ENCODE measurements around the gene MRPL46. TPM values are rescaled to one million over a fixed set of nuclear protein-coding genes. Genes with fewer than 3 reads are reported as not detected.

Gene MRPL46
- total RNA-seq, 1 donor from 2014 or later: 22.2 TPM

DNA sequence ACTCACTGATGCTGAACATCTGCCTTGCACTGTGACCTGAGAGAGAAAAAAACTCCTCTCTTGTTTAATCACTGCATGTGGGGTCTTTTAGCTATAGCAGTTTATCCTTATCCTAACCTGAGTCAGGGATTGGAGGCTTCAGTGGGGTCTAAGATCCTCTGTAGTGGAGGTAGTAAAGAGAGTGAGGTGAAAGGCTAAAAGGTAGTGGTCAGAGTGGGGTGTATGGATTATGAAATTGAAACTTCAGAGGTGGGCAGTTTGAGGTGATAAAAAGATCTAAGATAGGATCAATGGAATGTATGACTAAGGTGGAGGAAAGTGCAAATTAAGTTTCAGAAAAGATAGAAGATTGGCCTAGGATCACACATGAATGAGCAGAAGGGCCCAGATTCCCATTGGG lies 42.8 kb upstream of the MRPL46 start:
- TF ChIP-seq, protein P1, sequence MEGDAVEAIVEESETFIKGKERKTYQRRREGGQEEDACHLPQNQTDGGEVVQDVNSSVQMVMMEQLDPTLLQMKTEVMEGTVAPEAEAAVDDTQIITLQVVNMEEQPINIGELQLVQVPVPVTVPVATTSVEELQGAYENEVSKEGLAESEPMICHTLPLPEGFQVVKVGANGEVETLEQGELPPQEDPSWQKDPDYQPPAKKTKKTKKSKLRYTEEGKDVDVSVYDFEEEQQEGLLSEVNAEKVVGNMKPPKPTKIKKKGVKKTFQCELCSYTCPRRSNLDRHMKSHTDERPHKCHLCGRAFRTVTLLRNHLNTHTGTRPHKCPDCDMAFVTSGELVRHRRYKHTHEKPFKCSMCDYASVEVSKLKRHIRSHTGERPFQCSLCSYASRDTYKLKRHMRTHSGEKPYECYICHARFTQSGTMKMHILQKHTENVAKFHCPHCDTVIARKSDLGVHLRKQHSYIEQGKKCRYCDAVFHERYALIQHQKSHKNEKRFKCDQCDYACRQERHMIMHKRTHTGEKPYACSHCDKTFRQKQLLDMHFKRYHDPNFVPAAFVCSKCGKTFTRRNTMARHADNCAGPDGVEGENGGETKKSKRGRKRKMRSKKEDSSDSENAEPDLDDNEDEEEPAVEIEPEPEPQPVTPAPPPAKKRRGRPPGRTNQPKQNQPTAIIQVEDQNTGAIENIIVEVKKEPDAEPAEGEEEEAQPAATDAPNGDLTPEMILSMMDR (IDR thresholded peaks at IDR 0.05; ENCODE audit: insufficient read depth, low read length, poor library complexity, severe bottlenecking): no peak
- Histone ChIP-seq H3K27me3 (ENCODE audit: control insufficient read depth, insufficient read depth, low read length) (no peaks in the 10 kb centered on the region), H3K36me3 (ENCODE audit: control insufficient read depth, insufficient read depth, low read length) (no peaks in the 10 kb centered on the region), H3K4me3 (ENCODE audit: low read depth, low read length) (no peak overlapping the region)
- DNase-seq (ENCODE audit: low read depth): no peak

DNA sequence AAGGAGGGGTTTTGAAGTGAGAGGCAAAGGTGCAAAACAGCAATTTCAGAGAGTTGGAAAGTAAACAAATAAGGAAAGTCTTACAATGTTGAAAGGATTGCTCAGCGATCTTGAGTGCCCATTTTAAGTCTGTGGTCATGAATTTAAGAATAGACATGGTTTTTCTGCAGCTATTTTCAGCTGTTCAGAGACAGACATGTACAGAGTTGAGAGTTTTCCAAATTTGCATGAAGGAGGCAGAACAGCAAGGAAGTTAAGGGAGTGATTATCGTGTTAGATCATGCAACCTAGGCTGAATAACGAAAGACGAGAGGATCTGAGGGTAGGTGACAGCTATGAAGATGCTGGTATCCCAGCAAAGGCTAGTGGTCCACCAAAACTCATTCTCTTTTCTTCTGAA lies 42.1 kb upstream of the MRPL46 start:
- no peaks in the 10 kb centered on the region for H3K27me3 ChIP-seq (ENCODE audit: control insufficient read depth, insufficient read depth, low read length)
- no peaks in the 10 kb centered on the region for H3K36me3 ChIP-seq (ENCODE audit: control insufficient read depth, insufficient read depth, low read length)
- DNase-seq (ENCODE audit: low read depth): no peak
- no peak overlapping the region for H3K4me3 ChIP-seq (ENCODE audit: low read depth, low read length)
- TF ChIP-seq, protein P1 (IDR thresholded peaks at IDR 0.05; ENCODE audit: insufficient read depth, low read length, poor library complexity, severe bottlenecking): no peak

DNA sequence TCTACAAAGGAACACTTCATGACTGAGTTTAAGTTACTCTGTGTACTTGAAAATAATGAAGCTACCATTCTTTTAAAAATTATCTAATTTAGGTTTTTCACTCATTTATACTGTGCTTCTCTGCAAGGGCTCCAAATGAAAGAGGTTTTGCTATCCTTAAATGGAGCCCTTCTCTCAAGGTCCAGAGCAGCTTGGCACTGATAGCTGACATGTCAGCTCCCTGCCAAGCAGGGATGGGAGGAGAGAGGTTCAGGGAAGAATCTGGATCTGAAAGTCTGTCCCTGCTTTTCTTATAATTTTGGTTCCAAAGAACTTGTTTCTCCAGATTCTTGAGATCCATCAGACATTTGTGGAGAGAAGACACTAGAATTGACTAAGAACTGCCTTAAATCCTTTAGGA lies 39.4 kb upstream of the MRPL46 start:
- Histone ChIP-seq H3K27me3 (ENCODE audit: control insufficient read depth, insufficient read depth, low read length) (no peaks in the 10 kb centered on the region), H3K36me3 (ENCODE audit: control insufficient read depth, insufficient read depth, low read length) (no peaks in the 10 kb centered on the region), H3K4me3 (ENCODE audit: low read depth, low read length) (no peak overlapping the region)
- TF ChIP-seq, protein P1 (IDR thresholded peaks at IDR 0.05; ENCODE audit: insufficient read depth, low read length, poor library complexity, severe bottlenecking): no peak
- no peak for DNase-seq (ENCODE audit: low read depth)

DNA sequence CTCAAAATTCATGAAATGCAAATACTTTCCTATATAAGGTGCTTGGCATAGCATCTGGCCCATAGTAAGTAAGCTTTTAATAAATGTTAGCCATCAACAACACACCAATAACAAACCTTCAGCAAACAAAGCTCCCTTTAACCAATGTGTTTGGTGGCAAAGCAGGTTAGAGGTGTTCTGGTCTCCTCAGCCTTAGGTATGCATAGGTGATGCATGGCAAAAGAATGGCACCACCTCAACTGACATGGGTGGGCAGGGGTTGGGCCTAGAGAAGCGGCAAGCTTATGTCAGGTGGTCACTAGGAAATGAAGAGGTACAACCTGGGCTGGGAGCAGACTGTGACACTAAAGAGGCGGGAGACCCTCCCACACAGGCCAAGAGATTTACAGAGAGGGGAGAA lies 38.5 kb upstream of the MRPL46 start:
- TF ChIP-seq, protein P1 (IDR thresholded peaks at IDR 0.05; ENCODE audit: insufficient read depth, low read length, poor library complexity, severe bottlenecking): no peak
- DNase-seq (ENCODE audit: low read depth): no peak
- H3K36me3 ChIP-seq (ENCODE audit: control insufficient read depth, insufficient read depth, low read length): no peaks in the 10 kb centered on the region
- H3K4me3 ChIP-seq (ENCODE audit: low read depth, low read length): no peak overlapping the region
- H3K27me3 ChIP-seq (ENCODE audit: control insufficient read depth, insufficient read depth, low read length): no peaks in the 10 kb centered on the region

DNA sequence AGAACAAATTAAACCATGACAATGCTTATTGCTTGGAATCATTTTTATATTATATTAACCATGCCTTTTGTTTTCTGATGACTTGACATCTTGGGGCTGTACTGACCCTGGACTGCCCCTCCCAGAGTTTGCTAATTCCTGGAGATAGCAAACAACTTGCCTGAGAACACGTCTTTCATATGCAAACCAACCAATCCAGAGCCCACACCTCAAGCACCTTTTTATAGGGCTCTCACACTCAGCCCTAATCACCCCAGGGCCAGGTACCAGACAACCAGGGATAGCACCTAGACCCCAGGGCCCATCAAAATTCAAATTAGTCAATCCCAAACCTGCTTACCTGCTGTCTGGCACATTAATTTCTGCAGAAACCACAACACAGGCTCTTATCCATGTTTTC lies 37.3 kb upstream of the MRPL46 start:
- no peaks in the 10 kb centered on the region for H3K36me3 ChIP-seq (ENCODE audit: control insufficient read depth, insufficient read depth, low read length)
- TF ChIP-seq, protein P1 (IDR thresholded peaks at IDR 0.05; ENCODE audit: insufficient read depth, low read length, poor library complexity, severe bottlenecking): no peak
- H3K4me3 ChIP-seq (ENCODE audit: low read depth, low read length): no peak overlapping the region
- DNase-seq (ENCODE audit: low read depth): no peak
- no peaks in the 10 kb centered on the region for H3K27me3 ChIP-seq (ENCODE audit: control insufficient read depth, insufficient read depth, low read length)

DNA sequence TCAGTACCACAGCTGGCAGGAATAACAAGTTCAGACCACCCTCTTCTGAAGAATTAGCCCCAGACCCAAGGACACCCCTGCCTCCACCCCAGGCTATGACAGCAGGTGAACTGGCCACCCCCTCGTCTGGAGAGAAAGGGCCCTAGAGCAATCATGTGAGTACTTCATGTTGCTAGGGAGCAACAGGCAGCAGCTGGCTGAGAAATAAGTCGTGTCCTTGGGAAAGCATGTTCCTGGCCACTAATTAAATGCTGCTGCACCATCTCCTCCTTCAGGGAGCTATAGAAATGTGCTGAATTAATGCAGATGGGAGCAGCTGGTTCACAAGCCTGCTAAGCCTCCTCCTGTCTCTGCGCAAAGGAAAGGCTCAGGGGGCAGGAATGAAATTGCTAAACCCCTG lies 31.8 kb upstream of the MRPL46 start:
- DNase-seq (ENCODE audit: low read depth): no peak

More for the DNA sequence above, 31.8 kb upstream of the MRPL46 start:
- no peak overlapping the region for H3K4me3 ChIP-seq (ENCODE audit: low read depth, low read length)
- H3K27me3 ChIP-seq (ENCODE audit: control insufficient read depth, insufficient read depth, low read length): no peaks in the 10 kb centered on the region
- H3K36me3 ChIP-seq (ENCODE audit: control insufficient read depth, insufficient read depth, low read length): no peaks in the 10 kb centered on the region
- TF ChIP-seq, protein P1 (IDR thresholded peaks at IDR 0.05; ENCODE audit: insufficient read depth, low read length, poor library complexity, severe bottlenecking): no peak
